GM21723 (cell line): ENCODE results near the gene KIRREL3.

Experiments
- ATAC-seq: cut with Tn5 transposase; IDR thresholded peaks from one replicate; pipeline ENCODE4 v1.9.1; 2021; ENCODE audit warnings: mild to moderate bottlenecking, moderate library complexity; ENCODE audit not compliant: unreplicated experiment

KIRREL3 gene

GRCh38 chr11:126415128-126415527 is 585.4 kb downstream of the KIRREL3 start:
- ATAC-seq = no peak

DNA sequence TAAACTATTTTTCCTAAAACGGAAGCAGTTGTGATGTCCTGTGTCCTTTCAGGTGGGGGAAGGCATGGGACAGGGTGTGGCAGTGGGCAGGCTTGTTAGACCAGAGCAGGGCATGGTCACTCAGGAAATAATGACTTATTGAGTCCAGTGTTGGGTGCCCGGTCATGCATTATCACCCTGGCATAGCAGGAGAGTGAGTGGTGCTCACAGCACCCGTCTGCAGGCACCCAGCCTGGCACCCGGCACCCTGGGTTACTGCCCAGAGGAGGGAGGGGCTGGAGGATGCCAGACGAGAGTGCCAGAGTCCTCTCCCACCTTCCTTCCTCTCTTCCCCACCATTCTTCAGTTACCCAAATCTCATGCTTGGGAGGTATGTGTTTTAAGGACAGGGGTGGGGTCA is 586.0 kb downstream of the KIRREL3 start:
- ATAC-seq = no peak

DNA sequence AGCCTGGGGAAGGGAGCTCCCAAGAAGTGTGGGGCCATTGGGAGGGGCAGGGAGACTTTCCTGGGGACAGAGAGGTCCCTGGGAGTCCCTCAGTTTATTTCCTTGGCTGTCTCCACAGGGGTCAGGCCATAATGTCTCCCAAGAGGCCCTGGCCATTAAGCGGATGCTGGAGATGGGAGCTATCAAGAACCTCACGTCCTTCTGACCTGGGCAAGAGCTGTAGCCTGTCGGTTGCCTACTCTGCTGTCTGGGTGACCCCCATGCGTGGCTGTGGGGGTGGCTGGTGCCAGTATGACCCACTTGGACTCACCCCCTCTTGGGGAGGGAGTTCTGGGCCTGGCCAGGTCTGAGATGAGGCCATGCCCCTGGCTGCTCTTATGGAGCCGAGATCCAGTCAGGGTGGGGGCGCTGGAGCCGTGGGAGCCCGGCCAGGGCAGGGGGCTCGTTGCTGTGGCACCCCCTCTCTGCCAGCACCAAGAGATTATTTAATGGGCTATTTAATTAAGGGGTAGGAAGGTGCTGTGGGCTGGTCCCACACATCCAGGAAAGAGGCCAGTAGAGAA is 586.6 kb downstream of the KIRREL3 start:
- ATAC-seq = no peak

DNA sequence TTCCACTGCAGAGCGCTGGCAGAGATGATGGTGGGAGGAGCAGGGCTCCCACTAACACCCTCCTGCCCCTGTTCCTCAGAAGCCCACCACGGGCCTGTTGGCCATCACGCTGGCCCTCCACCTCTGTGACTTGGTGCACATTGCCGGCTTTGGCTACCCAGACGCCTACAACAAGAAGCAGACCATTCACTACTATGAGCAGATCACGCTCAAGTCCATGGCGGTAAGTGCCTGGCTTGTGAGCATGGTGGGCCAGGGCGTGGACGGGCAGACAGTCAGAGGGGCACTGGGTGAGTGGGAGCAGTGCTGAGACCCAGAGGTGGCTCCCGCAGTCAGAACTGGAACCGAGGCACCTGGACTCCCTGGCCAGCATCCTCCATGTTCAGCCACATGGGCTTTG is 587.1 kb downstream of the KIRREL3 start:
- no peak for ATAC-seq

GRCh38 chr11:126411971-126412381 is 588.6 kb downstream of the KIRREL3 start:
- ATAC-seq = no peak

DNA sequence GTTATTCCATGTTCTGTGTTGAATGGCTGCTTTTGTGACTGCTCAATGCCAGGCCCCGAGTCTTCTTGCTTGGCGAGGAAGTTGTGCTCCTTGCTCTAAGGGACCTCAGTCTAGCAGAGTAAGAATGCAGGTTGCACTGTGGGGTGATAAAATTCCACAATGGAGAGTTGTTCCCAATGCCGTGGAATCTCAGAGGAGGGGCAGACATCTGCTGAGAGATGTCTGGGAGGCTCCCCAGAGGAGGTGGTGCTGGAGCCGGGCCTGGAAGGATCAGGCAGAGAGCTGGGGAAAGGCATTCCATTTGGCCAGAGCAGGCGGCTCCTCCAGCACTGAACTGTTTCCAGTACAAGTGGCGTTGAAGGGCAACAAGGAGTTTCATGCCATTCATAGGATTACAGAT is 589.9 kb downstream of the KIRREL3 start:
- ATAC-seq = no peak

- no peak for ATAC-seq
These were observed 591.0 kb downstream of the KIRREL3 start for GRCh38 chr11:126409620-126409985.

DNA sequence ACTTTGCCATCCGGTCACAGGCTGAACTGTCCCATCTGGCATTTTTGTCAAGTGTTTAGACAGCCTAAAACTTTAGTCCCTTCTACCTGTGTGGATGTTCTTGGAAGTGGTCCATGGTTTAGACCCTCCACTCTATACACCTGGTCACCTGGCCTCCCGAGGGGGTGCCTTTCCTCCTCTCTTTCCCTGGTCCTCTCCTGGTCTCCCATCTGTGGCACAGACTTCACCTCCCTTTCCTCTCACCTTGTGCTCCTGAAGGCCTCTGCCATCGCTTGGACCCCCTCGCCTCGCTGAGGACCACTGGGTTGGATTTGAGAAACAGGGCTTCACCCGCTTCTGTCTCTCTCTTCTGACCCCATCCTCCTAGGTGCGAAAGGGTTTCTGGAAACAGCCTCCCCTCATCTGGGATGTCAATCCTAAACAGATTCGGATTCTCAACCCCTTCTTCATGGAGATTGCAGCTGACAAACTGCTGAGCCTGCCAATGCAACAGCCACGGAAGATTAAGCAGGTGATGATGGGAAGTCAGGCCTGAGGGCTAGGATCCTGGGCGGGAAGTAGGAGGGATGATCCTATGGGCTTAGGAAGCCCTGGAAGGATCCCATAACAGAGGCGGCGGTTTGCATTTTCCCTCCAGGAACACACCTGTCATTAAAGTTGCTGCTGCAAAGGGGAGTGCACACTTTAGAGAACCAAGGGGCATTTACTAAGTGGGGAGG is 591.5 kb downstream of the KIRREL3 start:
- ATAC-seq = no peak

GRCh38 chr11:126408496-126408895 is 592.1 kb downstream of the KIRREL3 start:
- no peak for ATAC-seq

DNA sequence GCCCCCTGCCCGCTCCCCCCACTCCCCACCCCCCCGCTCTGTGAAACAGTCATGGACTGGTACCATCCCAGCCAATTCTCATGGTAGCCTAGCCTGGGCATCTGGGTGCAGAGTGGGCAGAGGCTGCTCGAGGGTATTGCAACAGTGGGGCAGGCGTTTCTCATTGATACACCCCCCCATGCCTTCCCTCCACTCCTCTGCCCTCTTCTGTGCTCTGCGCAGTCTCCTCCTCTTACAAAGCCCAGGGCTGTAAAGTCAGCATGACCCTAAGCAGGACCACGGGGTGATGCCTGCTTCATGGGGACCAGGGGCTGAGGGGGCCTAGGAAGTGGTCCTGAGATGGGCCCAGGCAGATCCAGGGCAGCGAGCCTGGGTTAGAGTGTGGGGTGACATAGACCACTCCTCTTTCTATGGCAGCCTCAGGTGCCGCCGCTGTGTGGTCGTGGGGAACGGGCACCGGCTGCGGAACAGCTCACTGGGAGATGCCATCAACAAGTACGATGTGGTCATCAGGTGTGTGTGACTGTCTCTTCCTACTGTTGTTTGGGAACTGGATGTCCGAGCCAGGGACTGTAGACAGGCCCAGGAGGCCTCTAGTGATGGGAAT is 592.8 kb downstream of the KIRREL3 start:
- no peak for ATAC-seq

GRCh38 chr11:126407101-126407521 is 593.5 kb downstream of the KIRREL3 start:
- ATAC-seq = no peak

DNA sequence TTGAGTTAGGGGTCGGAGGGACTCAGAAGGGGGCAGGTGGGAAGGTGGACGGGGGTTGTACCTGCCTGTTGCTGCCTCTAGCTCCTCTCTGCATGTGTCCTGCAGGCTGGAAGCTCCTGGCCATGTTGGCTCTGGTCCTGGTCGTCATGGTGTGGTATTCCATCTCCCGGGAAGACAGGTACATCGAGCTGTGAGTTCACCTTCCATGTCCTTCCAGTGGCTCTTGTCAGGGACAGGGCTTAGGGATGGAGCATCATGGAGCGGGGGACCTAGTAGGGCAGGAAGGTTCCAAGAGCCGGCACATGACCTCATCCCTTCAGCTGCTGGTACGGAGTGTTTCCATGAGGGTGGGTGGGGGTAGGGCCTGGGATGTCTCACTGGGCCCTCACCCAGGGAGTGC is 594.2 kb downstream of the KIRREL3 start:
- ATAC-seq = no peak

DNA sequence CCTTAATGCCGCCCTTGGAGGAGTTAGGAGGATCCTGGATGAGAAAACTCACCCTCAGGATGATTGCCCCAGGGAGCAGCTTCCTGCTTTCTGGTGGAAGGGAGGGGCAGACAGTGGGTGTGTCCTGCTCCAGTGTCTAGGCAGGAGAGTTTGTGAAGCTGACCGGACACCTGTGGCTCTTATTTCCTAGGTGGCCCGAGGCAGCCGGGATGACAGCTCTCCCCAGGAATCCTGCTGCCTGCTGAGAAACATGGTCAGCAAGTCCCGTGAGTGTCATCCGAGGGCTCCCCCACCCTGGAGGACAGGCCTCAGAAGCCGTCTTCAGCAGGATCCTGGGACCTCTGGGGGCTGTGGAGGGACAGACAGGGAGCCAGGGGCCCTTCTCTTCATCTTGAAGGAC is 594.7 kb downstream of the KIRREL3 start:
- no peak for ATAC-seq

DNA sequence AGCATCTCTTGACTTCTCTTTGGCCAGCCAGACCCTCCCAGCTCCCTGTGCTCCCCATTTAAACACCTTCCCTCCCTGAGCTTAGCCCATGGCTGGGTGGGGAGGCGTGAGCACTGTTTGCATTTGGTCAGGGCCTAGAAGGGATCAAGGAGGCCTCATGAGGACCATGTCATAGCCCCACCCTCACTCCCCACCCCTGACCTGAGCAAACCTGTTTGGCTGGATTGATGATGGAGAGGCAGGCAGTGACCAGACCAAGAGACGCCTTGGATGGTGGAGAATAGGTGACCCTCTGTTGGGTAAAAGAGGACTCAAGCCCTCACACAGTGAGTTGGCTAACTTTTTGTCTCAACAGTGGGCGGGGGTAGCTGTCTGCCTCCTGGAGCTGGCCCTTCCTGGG is 595.2 kb downstream of the KIRREL3 start:
- no peak for ATAC-seq

DNA sequence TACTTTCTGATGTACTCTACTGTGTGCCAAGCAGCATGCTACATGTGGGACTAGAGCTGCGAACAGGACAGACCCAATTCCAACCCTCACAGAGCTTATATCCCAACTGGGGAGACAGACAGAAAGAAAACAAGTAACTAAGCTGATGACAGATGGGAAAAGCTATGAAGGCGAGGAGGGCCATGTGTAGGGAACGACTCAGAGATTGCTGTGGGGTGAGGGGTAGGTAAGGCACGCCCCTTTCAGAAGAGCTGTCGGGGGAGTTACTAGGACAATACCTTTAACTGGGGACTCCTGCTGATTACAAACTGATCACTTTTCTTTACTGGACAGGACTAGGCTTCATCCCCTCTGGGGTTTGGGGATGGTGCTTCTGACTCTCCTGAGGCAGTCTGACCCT is 596.2 kb downstream of the KIRREL3 start:
- no peak for ATAC-seq

GRCh38 chr11:126403658-126404057 is 596.9 kb downstream of the KIRREL3 start:
- peak; percentile 97 for ATAC-seq

- ATAC-seq = no peak
These were observed 597.5 kb downstream of the KIRREL3 start for GRCh38 chr11:126403022-126403581.

GRCh38 chr11:126400479-126400878 is 600.1 kb downstream of the KIRREL3 start:
- ATAC-seq = no peak

GRCh38 chr11:126400019-126400418 is 600.6 kb downstream of the KIRREL3 start:
- no peak for ATAC-seq

DNA sequence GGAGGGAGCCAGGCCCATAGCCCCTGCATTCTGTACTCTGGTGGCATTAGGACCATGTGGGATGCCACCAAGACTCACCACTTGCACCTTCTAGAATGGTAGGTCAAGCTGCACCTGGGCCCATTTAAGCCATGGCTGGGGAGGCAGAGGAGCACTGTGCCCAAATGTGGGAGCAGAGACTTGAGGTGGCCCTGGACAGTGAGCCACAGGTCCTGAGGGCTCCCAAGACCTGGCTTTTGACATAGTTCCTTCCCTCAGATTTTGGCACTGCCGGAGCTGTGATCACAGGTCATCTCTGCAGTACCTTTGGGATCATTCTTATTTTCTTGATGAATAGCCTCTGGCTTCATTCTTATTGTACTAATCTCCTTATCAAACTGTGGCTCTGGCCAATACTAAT is 601.8 kb downstream of the KIRREL3 start:
- ATAC-seq = no peak

GRCh38 chr11:126398296-126398695 is 602.3 kb downstream of the KIRREL3 start:
- no peak for ATAC-seq

- no peak for ATAC-seq
These were observed 603.6 kb downstream of the KIRREL3 start for GRCh38 chr11:126396965-126397364.
